Neural crest cell (in vitro differentiated cells): ENCODE results near the gene SLC17A2. TPM values are rescaled to one million over a fixed set of nuclear protein-coding genes. Genes with fewer than 3 reads are reported as not detected.

Experiments
- DNase-seq: peaks from one replicate; pipeline ENCODE4 v3.0.0; 2021; ENCODE audit warnings: low read depth, mixed read lengths, low spot score
- H3K27ac Mint-ChIP-seq: one replicate; pipeline ENCODE4 v1.8.0; 2021; ENCODE audit warnings: mild to moderate bottlenecking, mixed read lengths; ENCODE audit not compliant: unreplicated experiment
- H3K27me3 Mint-ChIP-seq: 2 replicates; pipeline ENCODE4 v1.8.0; 2021; ENCODE audit warnings: low read depth, mild to moderate bottlenecking, mixed read lengths
- H3K36me3 Mint-ChIP-seq: 2 replicates; pipeline ENCODE4 v1.8.0; 2021; ENCODE audit warnings: low read depth, mild to moderate bottlenecking, mixed read lengths
- H3K4me1 Mint-ChIP-seq: 2 replicates; pipeline ENCODE4 v1.8.0; 2021; ENCODE audit warnings: mixed read lengths
- H3K4me3 Mint-ChIP-seq: one replicate; pipeline ENCODE4 v1.8.0; 2021; ENCODE audit warnings: mild to moderate bottlenecking, mixed read lengths
- H3K9me3 Mint-ChIP-seq: 2 replicates; pipeline ENCODE4 v1.8.0; 2021; ENCODE audit warnings: mixed read lengths
- CTCF ChIP-seq: fragments of 200-600 bp; sonication (generic); conservative IDR thresholded peaks from 2 replicates; pipeline ENCODE4 v1.5.0; 2021; ENCODE audit warnings: antibody characterized with exemption, mild to moderate bottlenecking
- total RNA-seq: library from RNA; stranded (reverse); gene quantifications from 2 replicates; pipeline ENCODE4 v1.2.1, GENCODE V29; 2021

The SLC17A2 gene
- total RNA-seq, 1 donor from 2014 or later, result not detected

- H3K36me3 Mint-ChIP-seq, result peaks cover 8% of the 10 kb centered on the region
- no peak overlapping the region for H3K27ac Mint-ChIP-seq
- H3K4me3 Mint-ChIP-seq, result no peak overlapping the region
- no peak for TF ChIP-seq CTCF
- peaks cover 14% of the 10 kb centered on the region for H3K9me3 Mint-ChIP-seq
- no peaks in the 10 kb centered on the region for H3K27me3 Mint-ChIP-seq
- no peaks in the 10 kb centered on the region for H3K4me1 Mint-ChIP-seq
- no peak for DNase-seq
Observed at GRCh38 chr6:25956226-25956625, 25.7 kb upstream of the SLC17A2 start.

GRCh38 chr6:25954756-25955155 is 24.3 kb upstream of the SLC17A2 start:
- Mint-ChIP-seq H3K27ac (no peak overlapping the region), H3K36me3 (peaks cover 7% of the 10 kb centered on the region), H3K9me3 (peaks cover 11% of the 10 kb centered on the region), H3K4me1 (no peaks in the 10 kb centered on the region), H3K4me3 (no peak overlapping the region), H3K27me3 (no peaks in the 10 kb centered on the region)
- TF ChIP-seq CTCF, result no peak
- no peak for DNase-seq

GRCh38 chr6:25953733-25954132 is 23.2 kb upstream of the SLC17A2 start:
- Mint-ChIP-seq H3K27me3 (no peaks in the 10 kb centered on the region), H3K4me1 (no peaks in the 10 kb centered on the region), H3K4me3 (no peak overlapping the region), H3K36me3 (peaks cover 2% of the 10 kb centered on the region), H3K9me3 (peaks cover 6% of the 10 kb centered on the region), H3K27ac (no peak overlapping the region)
- no peak for TF ChIP-seq CTCF
- DNase-seq, result no peak

- peaks cover 2% of the 10 kb centered on the region for H3K36me3 Mint-ChIP-seq
- no peak overlapping the region for H3K4me3 Mint-ChIP-seq
- DNase-seq, result no peak
- no peaks in the 10 kb centered on the region for H3K4me1 Mint-ChIP-seq
- peaks cover 6% of the 10 kb centered on the region for H3K9me3 Mint-ChIP-seq
- no peak overlapping the region for H3K27ac Mint-ChIP-seq
- no peak for TF ChIP-seq CTCF
- H3K27me3 Mint-ChIP-seq, result no peaks in the 10 kb centered on the region
Observed at GRCh38 chr6:25952535-25952934, 22.0 kb upstream of the SLC17A2 start.

GRCh38 chr6:25951296-25952032 is 21.0 kb upstream of the SLC17A2 start:
- H3K27me3 Mint-ChIP-seq, result no peaks in the 10 kb centered on the region
- no peak overlapping the region for H3K27ac Mint-ChIP-seq
- H3K36me3 Mint-ChIP-seq, result peaks cover 2% of the 10 kb centered on the region
- H3K9me3 Mint-ChIP-seq, result peaks cover 6% of the 10 kb centered on the region
- no peaks in the 10 kb centered on the region for H3K4me1 Mint-ChIP-seq
- no peak overlapping the region for H3K4me3 Mint-ChIP-seq
- TF ChIP-seq CTCF, result no peak
- no peak for DNase-seq
